GM18507 (cell line): ENCODE results near the gene RGL3.
A peak's percentile ranks its signal among the peaks of the same experiment; 100 is the strongest.
"Not testable (repeated sequence)": the region's sequence is repeated elsewhere in the genome, so short reads cannot be mapped to it uniquely, and the experiment has no call there.

Experiments
- DNase-seq: peaks from one replicate; pipeline ENCODE4 v3.0.0; 2011; ENCODE audit warnings: low read depth; ENCODE audit not compliant: insufficient read length; ENCODE audit errors: extremely low spot score
- FAIRE-seq: peaks from 2 replicates; lab custom pipeline; 2011; peaks lifted over from hg19 to GRCh38; lab: Jason Lieb, UNC

RGL3 gene

DNA sequence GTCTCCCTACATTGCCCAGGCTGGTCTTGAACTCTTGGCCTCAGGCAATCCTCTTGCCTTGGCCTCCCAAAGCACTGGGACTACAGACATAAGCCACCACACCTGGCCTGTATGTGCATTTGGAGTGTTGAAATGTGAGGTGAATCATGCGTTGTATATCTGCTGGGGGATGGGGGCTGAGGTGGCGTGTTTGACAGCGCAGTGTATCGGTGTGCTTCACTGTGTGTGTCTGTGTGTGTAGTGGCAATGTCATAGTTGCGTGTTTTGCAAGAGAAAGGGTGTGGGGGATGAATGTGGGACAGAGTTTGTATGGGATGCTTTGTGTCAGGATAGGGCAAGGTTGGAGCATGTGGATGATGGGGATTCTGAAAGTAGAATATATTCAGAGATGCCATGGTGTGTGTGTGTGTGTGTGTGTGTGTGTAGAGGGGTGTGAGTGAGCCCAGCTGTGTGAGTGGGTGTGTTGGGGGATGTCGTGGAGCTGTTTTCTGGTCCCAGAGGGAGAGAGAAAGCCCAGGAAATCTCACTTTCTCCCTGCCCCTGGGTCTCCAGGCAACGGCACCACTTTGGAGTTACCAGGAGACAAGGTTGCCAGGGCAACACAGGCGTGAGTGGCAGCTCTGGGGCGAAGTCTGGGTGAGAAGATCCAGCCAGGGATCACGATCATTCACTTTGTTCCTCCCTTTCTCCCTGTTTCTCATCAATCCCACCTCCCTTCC, 45.8 kb downstream of the RGL3 start:
- FAIRE-seq (no peak), DNase-seq (no peak)

DNA sequence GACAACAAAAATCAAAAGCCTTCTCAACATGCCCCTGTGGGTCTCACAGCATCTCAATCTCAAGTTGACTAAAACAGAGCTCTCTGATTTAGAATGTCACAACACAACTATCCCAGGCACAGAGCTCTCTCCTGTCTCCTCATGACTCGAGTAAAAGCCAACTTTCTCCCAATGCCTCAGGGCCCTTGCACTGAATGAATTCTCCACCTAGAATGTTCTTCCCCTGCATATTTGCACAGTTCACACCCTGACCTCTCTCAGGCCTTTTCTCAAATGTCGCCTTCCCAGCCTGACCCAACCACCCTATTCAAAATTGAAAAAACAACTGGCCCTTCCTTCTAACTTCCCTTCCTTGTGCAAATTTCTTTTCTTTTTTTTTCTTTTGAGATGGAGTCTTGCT, 48.4 kb downstream of the RGL3 start:
- DNase-seq = no peak
- FAIRE-seq = no peak

DNA sequence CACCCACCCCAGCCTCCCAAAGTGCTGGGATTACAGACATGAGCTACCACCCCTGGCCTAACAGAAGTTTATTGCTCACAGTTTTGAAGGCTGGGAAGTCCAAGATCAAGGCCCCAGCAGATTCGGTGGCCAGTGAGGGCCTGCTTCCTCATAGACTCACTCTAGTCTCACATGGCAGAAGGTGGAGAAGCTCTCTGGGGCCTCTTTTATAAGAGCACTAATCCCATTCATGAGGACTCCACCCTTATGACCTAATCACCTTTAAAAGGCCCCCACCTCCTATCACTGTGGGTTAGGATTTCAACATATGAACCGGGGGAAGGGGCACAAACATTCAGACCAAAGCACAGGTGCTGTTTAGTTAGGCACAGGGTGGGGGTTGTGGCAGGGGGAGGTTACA, 51.6 kb downstream of the RGL3 start:
- FAIRE-seq (no peak), DNase-seq (no peak)

DNA sequence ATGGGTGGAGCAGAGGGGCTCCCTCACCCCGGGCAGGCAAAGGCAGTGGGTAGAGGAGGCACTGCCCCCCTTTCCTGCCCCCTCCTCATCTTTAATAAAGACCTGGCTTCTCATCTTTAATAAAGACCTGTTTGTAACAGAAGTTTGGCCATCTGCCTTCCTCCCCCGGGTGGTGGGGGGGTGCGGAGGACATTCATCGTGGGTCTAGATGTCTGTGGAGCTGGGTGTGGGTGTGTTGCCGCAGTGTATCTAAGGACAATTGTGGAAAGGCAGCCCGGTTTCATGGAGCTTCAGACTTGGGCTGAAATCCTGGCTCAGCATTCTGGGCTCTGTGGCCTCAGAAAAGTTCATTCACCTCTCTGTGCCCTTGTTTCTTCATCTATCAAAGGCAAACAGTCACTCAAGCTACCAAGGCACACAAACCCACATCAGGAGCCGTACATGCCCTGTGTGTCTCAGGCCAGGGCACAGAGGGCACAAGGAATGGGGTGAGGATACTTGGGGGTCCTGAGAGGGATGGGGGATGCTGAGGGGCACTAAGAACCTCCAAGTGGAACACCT, 53.5 kb downstream of the RGL3 start:
- FAIRE-seq = no peak
- no peak for DNase-seq

DNA sequence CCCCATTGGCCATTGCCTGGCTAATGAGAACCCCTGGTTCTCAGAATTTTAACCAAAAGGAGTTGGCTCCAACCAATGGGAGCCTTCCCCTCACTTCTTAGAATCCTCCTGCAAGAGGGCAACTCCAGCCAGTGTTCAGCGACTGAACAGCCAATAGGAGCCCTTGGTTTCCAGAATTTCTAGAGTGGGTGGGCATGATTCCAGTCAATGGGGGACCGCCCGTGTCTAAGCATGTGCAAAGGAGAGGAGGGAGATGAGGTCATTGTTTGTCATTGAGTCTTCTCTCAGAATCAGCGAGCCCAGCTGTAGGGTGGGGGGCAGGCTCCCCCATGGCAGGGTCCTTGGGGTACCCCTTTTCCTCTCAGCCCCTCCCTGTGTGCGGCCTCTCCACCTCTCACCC, 54.2 kb downstream of the RGL3 start:
- DNase-seq (no peak), FAIRE-seq (no peak)

DNA sequence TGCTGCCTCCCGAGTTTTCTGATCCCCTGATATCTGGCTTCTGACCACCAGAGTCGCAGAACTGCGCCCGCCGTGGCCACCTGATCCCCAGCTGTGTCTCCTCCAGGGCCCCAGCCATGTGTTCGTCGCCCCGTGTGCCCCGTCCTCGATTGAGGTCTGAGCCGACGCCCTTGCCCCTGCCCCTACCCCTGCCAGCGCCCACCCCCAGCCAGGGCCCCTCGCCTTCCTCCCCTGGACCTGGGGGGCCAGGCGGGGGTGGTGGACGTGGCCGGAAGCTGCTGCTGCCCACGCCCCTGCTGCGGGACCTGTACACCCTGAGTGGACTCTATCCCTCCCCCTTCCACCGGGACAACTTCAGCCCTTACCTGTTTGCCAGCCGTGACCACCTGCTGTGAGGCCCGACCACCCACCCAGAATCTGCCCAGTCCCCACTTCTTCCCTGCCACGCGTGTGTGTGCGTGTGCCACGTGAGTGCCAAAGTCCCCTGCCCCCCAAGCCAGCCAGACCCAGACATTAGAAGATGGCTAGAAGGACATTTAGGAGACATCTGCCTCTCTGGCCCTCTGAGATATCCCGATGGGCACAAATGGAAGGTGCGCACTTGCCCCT, 54.7 kb downstream of the RGL3 start:
- DNase-seq = no peak
- no peak for FAIRE-seq

DNA sequence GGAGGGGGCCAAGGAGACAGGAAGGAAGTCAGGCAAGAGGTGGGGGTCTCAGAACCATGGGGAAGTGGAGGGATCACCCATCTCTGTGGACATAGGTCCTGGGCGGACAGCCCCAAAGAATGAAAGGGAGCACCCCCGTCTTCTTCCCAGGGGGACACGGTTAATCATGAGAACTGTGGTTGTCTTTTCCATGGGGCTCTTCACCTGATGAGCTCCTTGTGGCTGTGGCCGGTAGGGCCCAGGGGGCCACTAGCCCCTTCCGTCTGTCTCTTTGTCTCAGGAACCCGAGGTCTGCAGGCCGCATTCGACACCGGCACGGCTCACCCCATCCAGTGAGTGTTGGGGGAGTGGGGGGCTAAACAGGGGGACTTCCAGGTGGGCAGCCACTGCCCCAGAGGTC, 55.2 kb downstream of the RGL3 start:
- FAIRE-seq = no peak
- no peak for DNase-seq

DNA sequence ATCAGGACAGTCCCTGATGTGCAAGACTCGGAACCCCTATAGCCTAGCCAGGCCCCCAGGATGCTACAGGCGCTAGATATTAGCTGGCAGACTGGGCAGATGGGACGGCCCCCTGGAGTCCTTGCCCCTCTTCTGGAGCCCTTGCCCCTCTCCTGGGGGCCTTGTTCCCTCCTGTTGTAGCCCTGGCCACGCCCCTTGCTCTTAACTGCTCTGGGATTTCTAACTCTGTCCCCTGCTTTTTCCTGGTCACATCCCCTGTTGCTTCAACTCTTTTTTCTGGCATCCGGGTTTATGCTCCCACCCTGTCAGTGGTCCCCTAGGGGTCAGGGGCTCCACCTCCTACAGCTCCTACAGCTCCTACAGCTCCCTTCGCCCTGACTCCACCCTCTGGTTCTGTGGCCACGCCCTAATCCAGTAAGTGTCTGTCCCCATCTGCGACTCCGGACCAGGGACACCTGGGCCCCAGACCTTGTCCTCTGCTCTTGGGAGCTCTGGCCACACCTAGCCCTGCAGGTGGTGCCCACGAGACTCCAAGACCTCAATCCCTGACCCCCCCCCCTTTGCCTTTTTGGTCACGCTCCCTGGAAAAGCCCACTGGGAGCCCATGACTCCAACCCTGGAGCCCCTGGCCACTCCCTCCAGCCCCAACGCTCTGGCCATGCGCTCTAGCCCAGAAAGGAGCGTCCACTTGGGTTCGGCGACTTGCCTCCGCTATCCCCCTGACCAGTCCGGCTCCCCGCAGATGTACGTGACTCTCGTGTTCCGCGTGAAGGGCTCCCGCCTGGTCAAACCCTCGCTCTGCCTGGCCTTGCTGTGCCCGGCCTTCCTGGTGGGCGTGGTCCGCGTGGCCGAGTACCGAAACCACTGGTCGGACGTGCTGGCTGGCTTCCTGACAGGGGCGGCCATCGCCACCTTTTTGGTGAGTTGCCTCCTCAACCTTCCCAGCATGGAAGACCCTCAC, 57.1 kb downstream of the RGL3 start:
- DNase-seq = no peak
- no peak for FAIRE-seq

DNA sequence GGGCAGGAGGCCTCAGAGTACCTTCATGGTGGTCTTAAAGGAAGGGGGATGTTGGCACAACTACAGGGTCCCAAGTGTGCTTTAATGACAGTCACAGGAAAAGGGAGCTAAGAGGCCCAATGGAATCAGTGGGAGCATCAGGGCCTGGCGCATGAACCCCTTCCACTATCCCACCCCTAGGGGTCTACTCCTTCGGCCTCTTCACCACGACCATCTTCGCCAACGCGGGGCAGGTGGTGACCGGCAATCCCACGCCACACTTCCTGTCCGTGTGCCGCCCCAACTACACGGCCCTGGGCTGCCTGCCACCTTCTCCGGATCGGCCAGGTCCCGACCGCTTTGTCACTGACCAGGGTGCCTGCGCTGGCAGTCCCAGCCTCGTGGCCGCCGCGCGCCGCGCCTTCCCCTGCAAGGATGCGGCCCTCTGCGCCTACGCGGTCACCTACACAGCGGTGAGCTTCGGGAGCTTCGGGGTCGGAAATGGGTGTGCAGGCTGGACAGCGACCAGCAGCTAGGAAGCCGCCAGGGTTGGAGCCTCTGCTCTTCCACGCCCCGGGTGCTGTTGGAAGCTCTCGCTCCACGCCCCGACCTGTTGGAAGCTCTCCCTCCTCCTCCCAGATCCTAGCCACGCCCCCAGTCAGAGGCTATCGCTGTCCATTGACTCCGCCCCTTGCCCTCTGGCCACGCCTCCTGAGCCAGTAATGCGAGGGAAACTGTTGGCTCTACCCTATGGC, 57.9 kb downstream of the RGL3 start:
- DNase-seq (no peak), FAIRE-seq (no peak)

DNA sequence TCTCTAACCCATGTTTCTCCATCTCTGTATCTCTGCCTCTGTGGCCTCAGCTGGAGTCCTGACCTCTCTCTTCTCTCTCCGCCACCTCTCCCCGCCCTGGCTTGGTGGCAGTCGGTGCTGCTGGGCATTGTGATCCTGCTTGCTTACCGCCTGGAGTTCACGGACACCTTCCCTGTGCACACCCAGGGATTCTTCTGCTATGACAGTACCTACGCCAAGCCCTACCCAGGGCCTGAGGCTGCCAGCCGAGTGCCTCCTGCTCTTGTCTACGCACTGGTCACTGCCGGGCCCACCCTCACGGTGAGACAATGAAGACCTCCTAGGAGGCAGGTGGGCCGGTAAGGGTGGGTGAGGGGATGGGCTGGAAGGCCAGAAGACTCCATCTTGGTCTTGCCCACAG, 59.7 kb downstream of the RGL3 start:
- DNase-seq (no peak), FAIRE-seq (no peak)

DNA sequence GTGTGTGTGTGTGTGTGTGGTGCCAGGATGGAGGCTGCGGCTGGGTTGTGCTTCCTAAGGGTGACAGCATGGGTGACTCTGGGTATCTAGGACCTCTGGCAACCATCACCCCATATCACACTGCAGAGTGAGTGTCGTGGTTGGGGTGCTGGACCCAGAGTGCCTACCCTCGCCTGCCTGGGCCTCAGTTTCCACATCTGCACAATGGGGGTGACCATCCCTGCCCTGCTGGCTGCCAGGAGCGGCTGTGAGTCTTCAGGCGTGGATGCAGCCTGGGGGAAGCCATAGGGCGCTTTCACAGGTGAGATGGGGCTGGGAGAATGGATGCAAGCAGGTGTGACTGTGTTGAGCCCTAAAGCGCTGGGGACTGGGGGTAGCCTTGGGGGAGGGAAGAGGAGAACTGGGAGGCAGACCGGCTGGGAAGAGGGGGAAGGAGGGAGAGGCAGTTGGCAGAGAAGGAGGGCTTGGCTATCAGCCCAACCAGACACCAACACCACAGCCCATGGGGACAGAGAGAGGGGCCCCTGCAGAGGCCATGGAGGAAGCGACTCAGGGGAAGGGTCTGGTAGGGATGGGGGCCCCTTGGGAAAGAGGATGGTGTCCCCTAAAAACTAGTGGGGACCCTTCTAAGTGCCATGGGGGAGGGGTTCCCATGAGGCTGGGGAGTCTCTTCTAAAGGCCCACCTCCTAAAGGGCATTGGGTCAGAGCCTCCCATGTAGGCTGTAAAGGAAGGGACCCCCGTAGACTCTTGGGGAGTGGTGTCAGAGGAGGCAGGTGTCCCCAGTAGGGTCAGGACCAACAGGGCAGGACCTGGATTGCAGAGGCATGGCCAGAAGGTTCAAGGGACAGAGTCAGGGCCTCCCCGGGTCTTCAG, 62.2 kb downstream of the RGL3 start:
- FAIRE-seq (no peak), DNase-seq (no peak)

DNA sequence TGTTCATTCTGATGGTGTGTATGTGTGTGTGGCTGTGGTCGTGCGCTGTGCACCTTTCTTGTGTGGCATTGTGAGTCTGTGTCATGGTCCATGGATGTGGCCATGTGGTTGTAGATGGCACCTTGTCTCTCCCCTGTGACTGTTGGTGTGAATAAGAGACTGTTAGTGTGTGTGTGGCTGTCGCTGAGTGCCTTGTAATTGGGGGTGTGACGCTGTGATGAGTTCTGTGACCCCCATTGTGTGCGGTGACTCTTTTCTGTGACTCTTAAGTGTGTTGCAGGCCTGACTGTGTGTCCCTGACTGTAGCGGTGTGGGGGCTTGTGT, 63.1 kb downstream of the RGL3 start:
- DNase-seq (no peak), FAIRE-seq (no peak)

DNA sequence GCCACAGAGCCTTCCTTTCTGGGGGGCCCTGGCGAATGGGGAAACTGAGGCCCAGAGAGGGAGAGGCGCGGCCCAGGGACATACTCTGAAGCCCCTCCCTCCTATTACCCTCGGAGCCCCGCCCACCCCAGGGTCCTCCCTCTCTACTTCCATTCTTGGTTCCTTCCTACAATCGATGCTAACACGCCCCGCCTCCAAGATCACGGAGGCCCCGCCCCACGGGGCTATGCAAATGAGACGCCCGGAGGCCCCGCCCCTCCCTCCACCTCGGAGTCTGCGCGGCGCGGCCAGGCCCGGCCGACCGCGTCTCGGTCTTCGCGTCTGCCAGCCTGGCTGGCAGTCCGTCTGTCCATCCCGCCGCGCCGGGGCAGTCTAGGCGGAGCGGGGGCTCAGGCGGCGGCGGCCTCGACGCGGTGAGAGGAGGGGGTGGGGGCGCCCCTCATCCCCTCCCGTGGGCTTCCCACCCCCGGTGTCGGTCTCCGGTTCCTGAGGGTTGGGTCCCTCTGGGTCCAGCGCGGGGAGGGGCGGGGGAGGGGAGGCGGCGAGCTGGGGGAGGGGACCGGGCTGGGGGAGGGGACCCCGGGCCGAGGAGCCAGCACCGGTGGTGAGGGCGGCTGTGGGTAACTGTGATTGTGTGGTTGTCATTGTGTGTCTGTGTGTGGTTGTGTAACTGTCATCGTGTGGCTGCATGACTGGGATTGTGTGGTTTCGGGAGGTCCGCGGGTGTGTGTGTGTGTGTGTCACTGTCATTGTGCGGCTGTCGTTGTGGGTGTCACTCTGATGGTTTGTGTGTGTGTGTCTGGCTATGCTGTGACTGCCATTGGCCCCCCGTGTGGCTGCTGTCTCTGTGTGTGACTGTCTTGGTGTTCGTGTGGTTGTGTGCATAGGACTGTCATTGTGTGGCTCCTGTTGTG, 63.7 kb downstream of the RGL3 start, which contains the start of gene PLPPR2:
TSS of gene PLPPR2 (plus strand) at position 273 of the 914 bp plus-strand sequence. CDS start 2,242 bp downstream, outside the sequence.
- peak; percentile 66 for FAIRE-seq
- peak; percentile 80 for DNase-seq

DNA sequence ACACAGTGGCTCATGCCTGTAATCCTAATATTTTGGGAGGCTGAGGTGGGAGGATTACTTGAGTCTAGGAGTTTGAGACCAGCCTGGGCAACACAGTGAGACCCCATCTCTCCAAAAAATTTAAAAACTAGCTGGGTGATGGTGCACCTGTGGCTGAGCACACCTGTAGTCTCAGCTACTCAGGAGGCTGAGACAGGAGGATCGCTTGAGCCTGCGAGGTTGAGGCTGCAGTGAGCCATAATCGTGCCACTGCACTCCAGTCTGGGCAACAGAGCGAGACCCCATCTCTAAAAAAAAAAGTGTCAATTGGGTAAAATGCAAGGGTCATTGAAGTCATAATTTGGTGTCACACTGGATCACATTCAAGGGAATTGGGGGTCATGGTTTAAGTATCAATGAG, 65.0 kb downstream of the RGL3 start:
- not testable (repeated sequence) for DNase-seq, FAIRE-seq

DNA sequence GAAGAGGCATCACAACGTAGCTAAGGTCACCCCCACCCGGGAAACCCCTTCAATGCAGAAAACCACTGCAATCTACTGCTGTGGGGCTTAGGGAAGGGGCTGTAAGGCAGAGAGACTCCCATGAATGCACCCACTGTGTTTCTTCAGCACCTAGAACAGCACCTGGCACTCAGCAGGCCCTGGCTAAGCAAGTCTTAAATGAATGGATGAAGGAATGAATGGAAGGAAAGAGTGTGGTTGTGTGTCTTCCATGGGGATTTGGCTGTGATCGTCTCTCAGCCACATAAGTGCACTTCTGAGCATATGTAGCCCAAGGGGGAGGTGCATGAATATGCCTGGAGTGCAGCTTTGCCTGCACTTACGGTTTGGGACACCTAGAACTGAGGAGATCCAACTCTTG, 69.9 kb downstream of the RGL3 start:
- FAIRE-seq (no peak), DNase-seq (no peak)

DNA sequence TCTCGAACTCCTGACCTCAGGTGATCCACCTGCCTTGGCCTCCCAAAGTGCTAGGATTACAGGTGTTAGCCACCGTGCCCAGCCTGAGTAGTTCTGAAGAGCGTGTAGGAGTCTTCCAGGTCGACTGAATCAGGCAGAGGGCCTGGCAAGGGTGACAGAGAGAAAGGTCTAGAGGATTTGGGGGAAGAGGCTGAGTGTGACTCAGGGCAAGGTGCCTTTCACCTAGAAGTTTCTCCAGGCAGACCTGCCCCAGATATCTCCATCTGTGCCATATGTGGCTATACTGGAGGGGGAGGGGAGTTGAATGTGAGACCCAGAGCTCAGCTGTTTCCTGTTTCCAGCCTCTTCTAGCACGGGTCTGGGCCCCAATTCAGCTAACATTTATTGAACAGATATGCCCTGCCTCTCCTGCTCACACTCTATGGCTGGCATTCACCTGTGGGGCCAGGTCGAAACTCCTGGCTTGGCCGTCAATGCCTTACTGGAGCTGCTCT, 71.5 kb downstream of the RGL3 start:
- DNase-seq (no peak), FAIRE-seq (no peak)

DNA sequence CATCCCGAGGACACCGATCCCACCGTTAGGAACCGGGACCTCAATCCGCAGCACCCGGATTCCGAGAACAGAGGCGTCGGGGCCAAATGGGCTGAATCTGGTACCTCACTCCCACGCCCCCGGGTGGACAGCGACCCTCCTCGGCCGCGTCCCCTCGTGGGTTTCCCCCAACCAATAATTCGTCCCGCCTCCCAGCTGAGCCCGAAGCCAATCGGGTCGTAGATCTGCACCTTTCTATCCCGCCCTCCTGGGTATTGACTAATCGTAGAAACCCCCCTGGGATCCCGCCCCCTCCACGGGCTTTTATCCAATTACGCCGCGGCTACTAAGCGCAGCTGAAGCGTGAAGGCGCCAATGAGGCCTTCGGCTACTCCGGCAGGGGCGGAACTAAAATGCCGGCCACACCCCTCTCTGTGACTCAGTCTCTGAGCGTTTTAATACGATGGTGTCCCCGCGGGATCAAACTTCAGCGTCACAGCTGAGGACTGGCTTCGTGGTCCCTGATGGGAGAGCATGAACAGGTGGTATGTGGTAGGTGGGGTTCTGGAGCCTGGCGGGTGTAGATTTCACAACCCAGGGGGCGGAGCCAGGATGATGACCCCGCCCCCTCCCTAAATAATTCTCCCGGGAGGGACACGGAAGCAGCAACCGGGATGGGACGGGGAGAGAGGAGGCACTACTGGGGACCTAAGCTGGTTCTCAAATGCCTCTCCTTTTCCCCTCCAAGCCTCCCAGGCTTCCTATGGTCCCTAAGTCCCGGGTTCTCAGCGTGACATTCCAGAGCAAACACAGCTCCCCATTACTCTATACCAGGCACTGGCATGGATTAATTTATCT, 72.8 kb downstream of the RGL3 start, which contains the start of the genes CCDC159 and TMEM205:
TSS of gene CCDC159 (plus strand) at position 416 of the 837 bp plus-strand sequence. CDS start at position 504, 88 bp downstream.
TSS of gene TMEM205 (minus strand) at position 165 of the 837 bp plus-strand sequence. CDS start 649 bp downstream, outside the sequence.
- FAIRE-seq (peak; percentile 99), DNase-seq (peak; percentile 94)
